ENCODE measurements around the gene BANF1.

BANF1 gene

DNA sequence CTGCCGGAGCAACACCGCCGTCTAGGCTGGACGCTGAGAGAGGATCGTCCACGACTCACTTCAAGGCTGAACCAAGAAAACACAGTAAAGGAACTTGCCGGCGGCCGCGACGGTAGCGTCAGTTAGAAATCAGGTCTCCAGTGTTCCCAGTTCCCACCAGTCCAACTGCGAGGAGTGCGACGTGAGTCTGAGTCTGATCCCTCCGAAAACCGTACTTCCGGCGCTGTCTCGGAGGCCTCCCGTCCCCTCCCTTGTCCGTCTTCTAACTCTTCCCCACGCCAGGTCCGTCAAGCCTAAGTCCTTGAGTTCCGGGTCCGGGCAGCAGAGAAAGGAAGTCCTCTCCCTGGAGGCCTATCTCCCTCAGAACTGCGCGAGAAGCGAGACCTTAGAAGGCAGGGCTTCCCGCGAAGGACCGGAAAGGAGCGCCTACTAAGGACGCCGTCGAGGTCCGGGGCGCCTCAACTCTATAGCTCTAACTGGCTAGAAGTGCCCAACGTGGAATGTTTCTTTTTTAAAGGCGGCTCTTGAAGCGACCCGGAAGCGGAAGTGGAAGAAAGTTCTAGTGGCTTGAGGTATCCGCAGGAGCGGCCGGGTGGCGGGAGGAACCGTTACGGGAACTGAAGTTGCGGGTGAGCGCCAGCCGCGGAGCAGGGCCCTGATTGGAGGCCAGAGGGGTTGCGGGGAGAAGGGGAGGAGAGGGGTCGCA, at the start of gene BANF1, which contains the start of gene EIF1AD:
Gene BANF1 (plus strand): TSS at position 562 of the 706 bp plus-strand sequence. CDS start 748 bp downstream, outside the sequence.
Gene EIF1AD (minus strand): TSS at position 216 of the 706 bp plus-strand sequence. CDS start 1,768 bp downstream, outside the sequence.
- peak; percentile 87 for ATAC-seq (replicated peaks; ENCODE audit: extremely low read depth, poor library complexity, severe bottlenecking)
- no peaks in the 10 kb centered on the region for H3K27me3 Mint-ChIP-seq
- H3K36me3 Mint-ChIP-seq (ENCODE audit: insufficient read depth): peaks cover 49% of the 10 kb centered on the region
- H3K27ac Mint-ChIP-seq (ENCODE audit: low read depth): peak within 1 kb of the TSS; percentile 98
- no peaks in the 10 kb centered on the region for H3K9me3 Mint-ChIP-seq
- peaks cover 32% of the 10 kb centered on the region for H3K4me1 Mint-ChIP-seq
- peak; percentile 86 to 95 for DNase-seq (ENCODE audit: low spot score in 2 of 2)
- peak within 1 kb of the TSS; percentile 98 for H3K4me3 Mint-ChIP-seq

- Mint-ChIP-seq H3K27me3 (no peaks in the 10 kb centered on the region), H3K9me3 (no peaks in the 10 kb centered on the region), H3K36me3 (ENCODE audit: insufficient read depth) (peaks cover 1% of the 10 kb centered on the region), H3K4me1 (no peaks in the 10 kb centered on the region), H3K4me3 (no peak overlapping the region), H3K27ac (ENCODE audit: low read depth) (no peak overlapping the region)
- ATAC-seq (replicated peaks; ENCODE audit: extremely low read depth, poor library complexity, severe bottlenecking): no peak
- DNase-seq (ENCODE audit: low spot score in 2 of 2): no peak
Measured at GRCh38 chr11:65953471-65953870, 48.8 kb upstream of the BANF1 start.

DNA sequence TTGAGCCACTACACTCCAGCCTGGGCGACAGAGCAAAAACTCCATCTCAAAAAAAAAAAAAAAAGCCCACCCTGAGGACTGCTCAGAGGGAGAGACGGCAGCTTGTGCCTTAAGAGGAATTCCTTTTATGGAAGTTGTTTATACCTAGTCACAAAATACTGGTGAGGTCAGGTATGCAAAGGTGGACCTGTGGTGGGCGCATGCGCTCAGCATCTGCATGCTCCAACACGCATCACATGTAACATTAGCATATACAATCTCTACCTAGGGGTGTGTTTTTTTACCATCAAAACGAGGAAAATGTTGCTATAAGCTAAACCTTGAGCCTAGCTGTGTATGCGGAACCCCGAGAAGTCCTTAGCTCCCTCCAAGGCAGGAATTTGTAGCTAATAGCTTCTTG, 47.5 kb upstream of the BANF1 start:
- Mint-ChIP-seq H3K27ac (ENCODE audit: low read depth) (no peak overlapping the region), H3K36me3 (ENCODE audit: insufficient read depth) (peaks cover 2% of the 10 kb centered on the region)

DNA sequence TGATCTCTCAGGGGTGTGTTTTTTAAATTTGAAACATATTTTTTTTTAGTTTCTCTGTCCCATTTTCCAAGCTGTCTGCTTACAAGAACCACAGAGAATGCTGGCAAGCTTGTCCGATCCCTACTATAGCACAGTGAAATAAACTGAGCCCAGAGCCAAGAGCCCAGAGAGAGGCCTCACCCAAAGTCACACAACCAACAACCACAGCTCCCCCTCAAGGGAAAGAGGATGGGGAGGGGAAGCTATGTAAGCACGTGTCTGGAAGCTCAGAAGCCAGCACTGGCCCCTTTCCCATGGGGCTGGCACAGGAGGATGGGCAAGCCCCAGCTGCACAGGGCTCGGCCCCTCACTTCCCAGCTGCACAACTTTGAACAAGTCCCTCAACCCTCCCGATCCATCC, 44.0 kb upstream of the BANF1 start:
- Mint-ChIP-seq H3K9me3 (no peaks in the 10 kb centered on the region), H3K36me3 (ENCODE audit: insufficient read depth) (peaks cover 10% of the 10 kb centered on the region), H3K4me3 (no peak overlapping the region), H3K27me3 (no peaks in the 10 kb centered on the region), H3K4me1 (peaks cover 21% of the 10 kb centered on the region), H3K27ac (ENCODE audit: low read depth) (no peak overlapping the region)
- ATAC-seq (replicated peaks; ENCODE audit: extremely low read depth, poor library complexity, severe bottlenecking) (no peak), DNase-seq (ENCODE audit: low spot score in 2 of 2) (no peak)

More for the DNA sequence above, 47.5 kb upstream of the BANF1 start:
- no peak for ATAC-seq (replicated peaks; ENCODE audit: extremely low read depth, poor library complexity, severe bottlenecking)
- no peaks in the 10 kb centered on the region for H3K27me3 Mint-ChIP-seq
- no peaks in the 10 kb centered on the region for H3K4me1 Mint-ChIP-seq
- no peak overlapping the region for H3K4me3 Mint-ChIP-seq
- H3K9me3 Mint-ChIP-seq: no peaks in the 10 kb centered on the region
- no peak for DNase-seq (ENCODE audit: low spot score in 2 of 2)

DNA sequence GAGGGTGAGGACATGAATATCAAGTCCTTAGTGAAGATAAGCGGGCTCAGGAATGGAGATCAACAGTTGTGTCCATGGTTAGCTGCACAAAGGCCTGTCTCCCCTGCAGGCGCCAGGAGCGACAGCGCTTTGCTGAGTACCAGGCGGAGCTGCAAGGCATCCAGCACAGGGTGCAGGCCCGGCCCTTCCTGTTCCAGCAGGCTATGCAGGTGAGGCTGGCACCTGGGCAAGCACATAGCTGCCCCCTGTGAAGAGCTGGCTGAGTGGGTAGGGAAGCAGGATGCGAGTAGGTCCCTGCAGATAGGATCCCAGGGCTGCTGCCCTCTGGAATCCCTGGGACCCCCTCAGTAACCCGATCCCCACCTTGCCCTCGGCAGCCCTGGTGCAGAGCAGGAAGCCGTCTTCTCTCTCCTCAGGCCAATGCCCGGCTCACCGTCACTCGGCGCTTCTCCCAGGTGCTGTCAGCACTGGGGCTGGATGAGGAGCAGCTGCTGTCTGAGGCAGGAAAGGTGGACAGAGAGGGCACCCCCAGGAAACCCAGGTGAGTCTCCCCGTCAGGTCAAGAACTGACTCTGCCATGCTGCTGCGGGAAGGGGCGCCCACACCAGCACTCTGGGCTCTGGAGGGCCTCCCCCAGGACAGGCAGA, 43.4 kb upstream of the BANF1 start:
- H3K4me3 Mint-ChIP-seq: no peak overlapping the region
- DNase-seq (ENCODE audit: low spot score in 2 of 2) (no peak), ATAC-seq (replicated peaks; ENCODE audit: extremely low read depth, poor library complexity, severe bottlenecking) (no peak)
- H3K27ac Mint-ChIP-seq (ENCODE audit: low read depth): no peak overlapping the region
- peaks cover 10% of the 10 kb centered on the region for H3K36me3 Mint-ChIP-seq (ENCODE audit: insufficient read depth)
- peaks cover 28% of the 10 kb centered on the region for H3K4me1 Mint-ChIP-seq
- H3K9me3 Mint-ChIP-seq: no peaks in the 10 kb centered on the region
- no peaks in the 10 kb centered on the region for H3K27me3 Mint-ChIP-seq

DNA sequence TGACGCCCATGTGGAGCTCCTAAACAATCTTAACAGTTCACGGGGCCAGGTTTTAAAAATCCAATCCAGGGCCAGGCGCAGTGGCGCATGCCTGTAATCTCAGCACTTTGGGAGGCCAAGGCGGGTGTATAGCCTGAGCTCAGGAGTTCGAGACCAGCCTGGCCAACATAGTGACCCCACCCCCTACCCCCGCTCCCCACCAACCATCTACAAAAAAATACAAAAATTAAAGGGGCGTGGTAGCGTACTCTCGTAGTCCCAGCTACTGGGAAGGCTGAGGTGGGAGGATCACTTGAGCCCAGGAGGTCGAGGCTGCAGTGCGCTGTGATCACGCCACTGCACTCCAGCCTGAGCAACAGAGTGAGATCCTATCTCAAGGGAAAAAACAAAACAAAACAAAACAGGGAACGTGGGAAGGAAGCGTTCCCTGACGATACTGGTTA, 41.5 kb upstream of the BANF1 start:
- DNase-seq (ENCODE audit: low spot score in 2 of 2) (no peak), ATAC-seq (replicated peaks; ENCODE audit: extremely low read depth, poor library complexity, severe bottlenecking) (no peak)
- H3K27me3 Mint-ChIP-seq: no peaks in the 10 kb centered on the region
- peaks cover 38% of the 10 kb centered on the region for H3K4me1 Mint-ChIP-seq
- no peaks in the 10 kb centered on the region for H3K9me3 Mint-ChIP-seq
- H3K27ac Mint-ChIP-seq (ENCODE audit: low read depth): peak overlapping the region; percentile 91
- H3K36me3 Mint-ChIP-seq (ENCODE audit: insufficient read depth): peaks cover 21% of the 10 kb centered on the region
- peak overlapping the region; percentile 99 for H3K4me3 Mint-ChIP-seq

GRCh38 chr11:65961267-65962140, 40.8 kb upstream of the BANF1 start, which contains the start of gene SART1:
Gene SART1 (plus strand): TSS chr11:65961734. CDS start chr11:65961781, 47 bp downstream.
- Mint-ChIP-seq H3K9me3 (no peaks in the 10 kb centered on the region), H3K27ac (ENCODE audit: low read depth) (peak within 1 kb of the TSS; percentile 91), H3K36me3 (ENCODE audit: insufficient read depth) (peaks cover 25% of the 10 kb centered on the region), H3K4me3 (peak within 1 kb of the TSS; percentile 99), H3K4me1 (peaks cover 41% of the 10 kb centered on the region), H3K27me3 (no peaks in the 10 kb centered on the region)
- DNase-seq (ENCODE audit: low spot score in 2 of 2): peak; percentile 89 to 91
- peak; percentile 96 for ATAC-seq (replicated peaks; ENCODE audit: extremely low read depth, poor library complexity, severe bottlenecking)

DNA sequence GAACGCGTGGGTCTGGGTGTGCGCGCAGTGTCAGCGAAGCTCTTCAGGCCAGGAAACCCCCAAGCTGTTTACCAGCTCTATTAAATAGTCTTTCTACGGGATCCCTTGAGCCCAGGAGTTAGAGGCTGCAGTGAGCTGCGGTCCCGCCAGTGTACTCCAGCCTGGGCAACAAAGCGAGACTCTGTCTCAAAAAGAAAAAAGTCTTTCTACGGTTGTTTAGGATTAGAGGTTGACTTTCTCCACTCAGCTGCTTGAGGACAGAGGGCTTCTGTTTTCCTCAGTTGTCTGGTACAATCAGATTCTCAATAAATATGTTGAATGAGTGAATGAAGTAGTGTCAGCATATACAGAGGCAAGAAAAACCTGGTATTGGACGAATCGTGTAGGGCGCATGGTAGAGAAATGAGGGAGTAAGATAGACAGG, 40.1 kb upstream of the BANF1 start:
- H3K4me3 Mint-ChIP-seq: peak overlapping the region; percentile 99
- H3K4me1 Mint-ChIP-seq: peaks cover 41% of the 10 kb centered on the region
- H3K27ac Mint-ChIP-seq (ENCODE audit: low read depth): peak overlapping the region; percentile 91
- peak; percentile 56 for ATAC-seq (replicated peaks; ENCODE audit: extremely low read depth, poor library complexity, severe bottlenecking)
- H3K9me3 Mint-ChIP-seq: no peaks in the 10 kb centered on the region
- no peaks in the 10 kb centered on the region for H3K27me3 Mint-ChIP-seq
- no peak for DNase-seq (ENCODE audit: low spot score in 2 of 2)
- peaks cover 31% of the 10 kb centered on the region for H3K36me3 Mint-ChIP-seq (ENCODE audit: insufficient read depth)

- DNase-seq (ENCODE audit: low spot score in 2 of 2): no peak
- H3K9me3 Mint-ChIP-seq: no peaks in the 10 kb centered on the region
- peaks cover 51% of the 10 kb centered on the region for H3K4me1 Mint-ChIP-seq
- H3K27me3 Mint-ChIP-seq: no peaks in the 10 kb centered on the region
- peaks cover 48% of the 10 kb centered on the region for H3K36me3 Mint-ChIP-seq (ENCODE audit: insufficient read depth)
- no peak overlapping the region for H3K4me3 Mint-ChIP-seq
- ATAC-seq (replicated peaks; ENCODE audit: extremely low read depth, poor library complexity, severe bottlenecking): no peak
- H3K27ac Mint-ChIP-seq (ENCODE audit: low read depth): no peak overlapping the region
Measured at GRCh38 chr11:65964906-65965305, 37.4 kb upstream of the BANF1 start.

GRCh38 chr11:65965986-65966762, 36.1 kb upstream of the BANF1 start:
- ATAC-seq (replicated peaks; ENCODE audit: extremely low read depth, poor library complexity, severe bottlenecking) (no peak), DNase-seq (ENCODE audit: low spot score in 2 of 2) (no peak)
- Mint-ChIP-seq H3K27me3 (no peaks in the 10 kb centered on the region), H3K36me3 (ENCODE audit: insufficient read depth) (peaks cover 49% of the 10 kb centered on the region), H3K9me3 (no peaks in the 10 kb centered on the region), H3K4me3 (no peak overlapping the region), H3K4me1 (peaks cover 48% of the 10 kb centered on the region), H3K27ac (ENCODE audit: low read depth) (no peak overlapping the region)

DNA sequence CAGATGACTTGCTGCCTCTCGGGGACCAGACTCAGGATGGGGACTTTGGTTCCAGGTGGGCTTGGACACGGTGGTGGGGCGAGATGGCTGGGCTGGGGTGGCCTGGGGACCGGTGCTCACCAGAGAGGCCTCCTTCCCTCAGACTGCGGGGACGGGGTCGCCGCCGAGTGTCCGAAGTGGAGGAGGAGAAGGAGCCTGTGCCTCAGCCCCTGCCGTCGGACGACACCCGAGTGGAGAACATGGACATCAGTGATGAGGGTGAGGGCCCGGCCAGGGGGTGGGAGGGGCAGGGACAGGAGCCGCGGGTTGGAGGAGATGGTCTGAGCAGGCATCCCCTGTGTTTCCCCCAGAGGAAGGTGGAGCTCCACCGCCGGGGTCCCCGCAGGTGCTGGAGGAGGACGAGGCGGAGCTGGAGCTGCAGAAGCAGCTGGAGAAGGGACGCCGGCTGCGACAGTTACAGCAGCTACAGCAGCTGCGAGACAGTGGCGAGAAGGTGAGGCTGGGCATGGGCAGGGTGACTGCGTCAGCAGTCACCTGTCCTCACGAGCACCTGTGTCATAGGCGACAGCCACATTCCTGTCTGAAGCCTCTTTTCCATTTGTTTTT, 34.9 kb upstream of the BANF1 start:
- no peak overlapping the region for H3K27ac Mint-ChIP-seq (ENCODE audit: low read depth)
- peaks cover 38% of the 10 kb centered on the region for H3K4me1 Mint-ChIP-seq
- H3K4me3 Mint-ChIP-seq: no peak overlapping the region
- H3K9me3 Mint-ChIP-seq: no peaks in the 10 kb centered on the region
- H3K27me3 Mint-ChIP-seq: no peaks in the 10 kb centered on the region
- peaks cover 48% of the 10 kb centered on the region for H3K36me3 Mint-ChIP-seq (ENCODE audit: insufficient read depth)
- DNase-seq (ENCODE audit: low spot score in 2 of 2) (no peak), ATAC-seq (replicated peaks; ENCODE audit: extremely low read depth, poor library complexity, severe bottlenecking) (no peak)

Measured in central memory CD8-positive, alpha-beta T cell (primary cell).